ENCODE results near the gene GJC1. TPM values are rescaled to one million over a fixed set of nuclear protein-coding genes. Genes with fewer than 3 reads are reported as not detected.

GJC1 gene
- total RNA-seq, 1 donor from 2014 or later = 75.2 TPM

- H3K9me3 Mint-ChIP-seq (ENCODE audit: low read depth) = no peaks in the 10 kb centered on the region
- DNase-seq (ENCODE audit: low spot score, unreplicated experiment) = no peak
- H3K4me1 Mint-ChIP-seq (ENCODE audit: low read depth) = peaks cover 18% of the 10 kb centered on the region
- TF ChIP-seq CTCF (IDR thresholded peaks at IDR 0.05; ENCODE audit: unreplicated experiment) = no peak
- H3K27me3 Mint-ChIP-seq = no peaks in the 10 kb centered on the region
- H3K4me3 Mint-ChIP-seq (ENCODE audit: low read depth) = no peak overlapping the region
- H3K36me3 Mint-ChIP-seq (ENCODE audit: insufficient read depth) = peaks cover 15% of the 10 kb centered on the region
- no peak overlapping the region for H3K27ac Mint-ChIP-seq
These were observed 21.9 kb downstream of the GJC1 start for GRCh38 chr17:44808156-44808555.

- H3K27me3 Mint-ChIP-seq = no peaks in the 10 kb centered on the region
- no peak for DNase-seq (ENCODE audit: low spot score, unreplicated experiment)
- peaks cover 15% of the 10 kb centered on the region for H3K36me3 Mint-ChIP-seq (ENCODE audit: insufficient read depth)
- H3K4me1 Mint-ChIP-seq (ENCODE audit: low read depth) = peaks cover 19% of the 10 kb centered on the region
- no peak for TF ChIP-seq CTCF (IDR thresholded peaks at IDR 0.05; ENCODE audit: unreplicated experiment)
- H3K27ac Mint-ChIP-seq = no peak overlapping the region
- H3K4me3 Mint-ChIP-seq (ENCODE audit: low read depth) = no peak overlapping the region
- H3K9me3 Mint-ChIP-seq (ENCODE audit: low read depth) = no peaks in the 10 kb centered on the region
These were observed 22.3 kb downstream of the GJC1 start for GRCh38 chr17:44807817-44808155.

GRCh38 chr17:44807093-44807816 is 22.8 kb downstream of the GJC1 start:
- DNase-seq (ENCODE audit: low spot score, unreplicated experiment) = no peak
- Mint-ChIP-seq H3K27ac (no peak overlapping the region), H3K27me3 (no peaks in the 10 kb centered on the region), H3K9me3 (ENCODE audit: low read depth) (no peaks in the 10 kb centered on the region), H3K4me3 (ENCODE audit: low read depth) (no peak overlapping the region), H3K36me3 (ENCODE audit: insufficient read depth) (peaks cover 15% of the 10 kb centered on the region), H3K4me1 (ENCODE audit: low read depth) (peaks cover 20% of the 10 kb centered on the region)
- no peak for TF ChIP-seq CTCF (IDR thresholded peaks at IDR 0.05; ENCODE audit: unreplicated experiment)

- TF ChIP-seq CTCF (IDR thresholded peaks at IDR 0.05; ENCODE audit: unreplicated experiment) = no peak
- no peaks in the 10 kb centered on the region for H3K27me3 Mint-ChIP-seq
- H3K4me3 Mint-ChIP-seq (ENCODE audit: low read depth) = no peak overlapping the region
- H3K4me1 Mint-ChIP-seq (ENCODE audit: low read depth) = peaks cover 20% of the 10 kb centered on the region
- DNase-seq (ENCODE audit: low spot score, unreplicated experiment) = no peak
- H3K36me3 Mint-ChIP-seq (ENCODE audit: insufficient read depth) = peaks cover 17% of the 10 kb centered on the region
- H3K9me3 Mint-ChIP-seq (ENCODE audit: low read depth) = no peaks in the 10 kb centered on the region
- no peak overlapping the region for H3K27ac Mint-ChIP-seq
These were observed 25.6 kb downstream of the GJC1 start for GRCh38 chr17:44804302-44805089.

GRCh38 chr17:44801880-44802279 is 28.2 kb downstream of the GJC1 start:
- no peak for DNase-seq (ENCODE audit: low spot score, unreplicated experiment)
- no peak overlapping the region for H3K4me3 Mint-ChIP-seq (ENCODE audit: low read depth)
- no peaks in the 10 kb centered on the region for H3K9me3 Mint-ChIP-seq (ENCODE audit: low read depth)
- H3K27me3 Mint-ChIP-seq = no peaks in the 10 kb centered on the region
- H3K27ac Mint-ChIP-seq = peak overlapping the region; percentile 59
- H3K36me3 Mint-ChIP-seq (ENCODE audit: insufficient read depth) = peaks cover 18% of the 10 kb centered on the region
- H3K4me1 Mint-ChIP-seq (ENCODE audit: low read depth) = peaks cover 16% of the 10 kb centered on the region
- no peak for TF ChIP-seq CTCF (IDR thresholded peaks at IDR 0.05; ENCODE audit: unreplicated experiment)

Measured in progenitor cell of endocrine pancreas (in vitro differentiated cells).